Measurements from ENCODE around the gene HLF. TPM values are rescaled to one million over a fixed set of nuclear protein-coding genes. Genes with fewer than 3 reads are reported as not detected.

HLF gene
- total RNA-seq, 4 donors from 2014 or later: 8.5 to 17.5 (median 13.3) TPM

GRCh38 chr17:55322453-55322985 is 57.8 kb downstream of the HLF start:
- no peaks in the 10 kb centered on the region for H3K36me3 ChIP-seq
- no peaks in the 10 kb centered on the region for H3K27me3 ChIP-seq
- TF ChIP-seq CTCF (IDR thresholded peaks at IDR 0.05): no peak
- H3K9me3 ChIP-seq: no peaks in the 10 kb centered on the region
- WGBS, 2 donors (ENCODE audit: low coverage in 1 of 2): 55% methylated on average over 11 of the region's 11 CpGs
- intact Hi-C loops (cut with DNase I; ENCODE audit: low total_unique reads) (no loop called here), in situ Hi-C loops (cut with MboI; ENCODE audit: low pct_ligation_motif_present in 1 of 4, low pct_unique_long_range_greater_than_20kb in 1 of 4, low sequenced_read_pairs in 3 of 4) (no loop called here)
- H3K4me1 ChIP-seq: no peaks in the 10 kb centered on the region
- H3K27ac ChIP-seq: no peak overlapping the region
- H3K4me3 ChIP-seq: no peak overlapping the region
- DNase-seq: no peak

- H3K4me1 ChIP-seq: no peaks in the 10 kb centered on the region
- H3K27ac ChIP-seq: no peak overlapping the region
- no peak for DNase-seq
- no peak overlapping the region for H3K4me3 ChIP-seq
- TF ChIP-seq POLR2AphosphoS5 (IDR thresholded peaks at IDR 0.05) (no peak), CTCF (IDR thresholded peaks at IDR 0.05) (no peak), POLR2A (IDR thresholded peaks at IDR 0.05) (no peak), EP300 (IDR thresholded peaks at IDR 0.05; ENCODE audit: low read depth) (no peak)
- H3K9me3 ChIP-seq: no peaks in the 10 kb centered on the region
- no peaks in the 10 kb centered on the region for H3K27me3 ChIP-seq
- 93 to 96% methylated on average over 7 of the region's 7 CpGs for WGBS, 2 donors (ENCODE audit: low coverage in 1 of 2)
- in situ Hi-C loops (cut with MboI; ENCODE audit: low pct_ligation_motif_present in 1 of 4, low pct_unique_long_range_greater_than_20kb in 1 of 4, low sequenced_read_pairs in 3 of 4) (no loop called here), intact Hi-C loops (cut with DNase I; ENCODE audit: low total_unique reads) (loop anchor here (1.0 kb wide), 1 partner anchor 30 kb away; no protein-coding TSS in a partner anchor)
- H3K36me3 ChIP-seq: no peaks in the 10 kb centered on the region
Observed at GRCh38 chr17:55323518-55324295, 58.9 kb downstream of the HLF start.

- TF ChIP-seq EP300 (IDR thresholded peaks at IDR 0.05; ENCODE audit: low read depth) (no peak), POLR2A (IDR thresholded peaks at IDR 0.05) (no peak), POLR2AphosphoS5 (IDR thresholded peaks at IDR 0.05) (no peak), CTCF (IDR thresholded peaks at IDR 0.05) (no peak)
- no peak for DNase-seq
- Histone ChIP-seq H3K27me3 (no peaks in the 10 kb centered on the region), H3K4me3 (no peak overlapping the region), H3K9me3 (no peaks in the 10 kb centered on the region), H3K36me3 (no peaks in the 10 kb centered on the region), H3K4me1 (no peaks in the 10 kb centered on the region), H3K27ac (no peak overlapping the region)
- intact Hi-C loops (cut with DNase I; ENCODE audit: low total_unique reads) (no loop called here), in situ Hi-C loops (cut with MboI; ENCODE audit: low pct_ligation_motif_present in 1 of 4, low pct_unique_long_range_greater_than_20kb in 1 of 4, low sequenced_read_pairs in 3 of 4) (no loop called here)
- WGBS, 2 donors (ENCODE audit: low coverage in 1 of 2): 90 to 95% methylated on average over 9 of the region's 9 CpGs
Observed at GRCh38 chr17:55324296-55324978, 59.7 kb downstream of the HLF start.

- H3K27ac ChIP-seq: no peak overlapping the region
- TF ChIP-seq POLR2AphosphoS5 (IDR thresholded peaks at IDR 0.05) (no peak), CTCF (IDR thresholded peaks at IDR 0.05) (no peak), EP300 (IDR thresholded peaks at IDR 0.05; ENCODE audit: low read depth) (no peak), POLR2A (IDR thresholded peaks at IDR 0.05) (no peak)
- H3K4me1 ChIP-seq: no peaks in the 10 kb centered on the region
- no peaks in the 10 kb centered on the region for H3K27me3 ChIP-seq
- in situ Hi-C loops (cut with MboI; ENCODE audit: low pct_ligation_motif_present in 1 of 4, low pct_unique_long_range_greater_than_20kb in 1 of 4, low sequenced_read_pairs in 3 of 4): no loop called here
- WGBS, 2 donors (ENCODE audit: low coverage in 1 of 2): 46 to 70% methylated on average over 1 to 2 of the region's 2 CpGs
- intact Hi-C loops (cut with DNase I; ENCODE audit: low total_unique reads): no loop called here
- no peak overlapping the region for H3K4me3 ChIP-seq
- H3K9me3 ChIP-seq: no peaks in the 10 kb centered on the region
- DNase-seq: no peak
- no peaks in the 10 kb centered on the region for H3K36me3 ChIP-seq
Observed at GRCh38 chr17:55325406-55325805, 60.6 kb downstream of the HLF start.
